ENCODE data around the gene G3BP1. TPM values are rescaled to one million over a fixed set of nuclear protein-coding genes. Genes with fewer than 3 reads are reported as not detected.

Gene G3BP1
- total RNA-seq, 1 experiment from 2014 or later: 400 TPM

- no peak for TF ChIP-seq AR (CRISPR knock-in tag; IDR thresholded peaks at IDR 0.05)
- no peak for TF ChIP-seq ZBTB21 (CRISPR knock-in tag; IDR thresholded peaks at IDR 0.05; ENCODE audit: borderline replicate concordance)
- TF ChIP-seq TEAD4 (CRISPR knock-in tag; IDR thresholded peaks at IDR 0.05): no peak
- TF ChIP-seq ATF1 (CRISPR knock-in tag; IDR thresholded peaks at IDR 0.05): no peak
- no peak for TF ChIP-seq TP53 (CRISPR knock-in tag; IDR thresholded peaks at IDR 0.05)
- TF ChIP-seq FOXK1 (CRISPR knock-in tag; IDR thresholded peaks at IDR 0.05): no peak
Measured at GRCh38 chr5:151773951-151774350, 2.2 kb downstream of the G3BP1 start (continued).

- Mint-ChIP-seq H3K4me3 (peak overlapping the region; percentile 94), H3K4me1 (peaks cover 67% of the 10 kb centered on the region), H3K27ac (no peak overlapping the region), H3K27me3 (ENCODE audit: low read depth) (no peaks in the 10 kb centered on the region), H3K9me3 (no peaks in the 10 kb centered on the region), H3K36me3 (peaks cover 33% of the 10 kb centered on the region)
- ChIA-PET POLR2A (no interaction called here), CTCF (interaction anchor here (1.5 kb wide), 1 partner anchor 20 kb away, joined by 4 read pairs; no protein-coding TSS in a partner anchor)
- no peak for ATAC-seq
- DNase-seq (ENCODE audit: low spot score): no peak
- TF ChIP-seq TEAD4 (CRISPR knock-in tag; IDR thresholded peaks at IDR 0.05): no peak
- no peak for TF ChIP-seq ZSCAN18 (CRISPR knock-in tag; IDR thresholded peaks at IDR 0.05)
- no peak for TF ChIP-seq ZNF512 (CRISPR knock-in tag; IDR thresholded peaks at IDR 0.05; ENCODE audit: borderline replicate concordance)
- TF ChIP-seq ZNF281 (CRISPR knock-in tag; IDR thresholded peaks at IDR 0.05): no peak
- no peak for TF ChIP-seq ZMAT4 (CRISPR knock-in tag; IDR thresholded peaks at IDR 0.05)
- no peak for TF ChIP-seq ZNF425 (CRISPR knock-in tag; conservative IDR thresholded peaks at IDR 0.05)
- TF ChIP-seq GTF2I (CRISPR knock-in tag; conservative IDR thresholded peaks at IDR 0.05): no peak
- TF ChIP-seq E2F5 (CRISPR knock-in tag; IDR thresholded peaks at IDR 0.05): no peak
- no peak for TF ChIP-seq ZNF671 (CRISPR knock-in tag; IDR thresholded peaks at IDR 0.05)
- TF ChIP-seq KAT7 (CRISPR knock-in tag; IDR thresholded peaks at IDR 0.05; ENCODE audit: borderline replicate concordance): no peak
- no peak for TF ChIP-seq MLX (CRISPR knock-in tag; IDR thresholded peaks at IDR 0.05)
- TF ChIP-seq ERG (CRISPR knock-in tag; IDR thresholded peaks at IDR 0.05): no peak
- no peak for TF ChIP-seq FOXK1 (CRISPR knock-in tag; IDR thresholded peaks at IDR 0.05)
- TF ChIP-seq ZNF317 (CRISPR knock-in tag; IDR thresholded peaks at IDR 0.05; ENCODE audit: borderline replicate concordance, low read depth): no peak
- TF ChIP-seq PREB (CRISPR knock-in tag; IDR thresholded peaks at IDR 0.05; ENCODE audit: borderline replicate concordance): no peak
Measured at GRCh38 chr5:151775025-151775606, 3.4 kb downstream of the G3BP1 start.

Measured in WTC11 (cell line).